HEK293 (cell line): ENCODE results near the gene DLL4.

Experiments
- CTCF ChIA-PET: fragments of 350-600 bp; formaldehyde crosslinking; extraction: SDS; loops from one replicate; lab custom pipeline; 2021; ENCODE audit warnings: antibody characterized with exemption; lab: Yijun Ruan, JAX
- POLR2A ChIA-PET: fragments of 300-600 bp; formaldehyde crosslinking; extraction: SDS; loops from one replicate; lab custom pipeline; 2020; ENCODE audit warnings: antibody characterized with exemption, inconsistent platforms; lab: Yijun Ruan, JAX
- H3K27ac ChIP-seq: fragments of 200-500 bp; sonication (Bioruptor generic); 2 replicates; pipeline ENCODE4 v1.5.1; 2014; ENCODE audit warnings: low read depth, low read length, control low read depth, inconsistent platforms; ENCODE audit errors: extremely low read depth
- H3K36me3 ChIP-seq, 2 experiments: fragments of 200-500 bp in 1 of 2; sonication (Bioruptor generic) in 1 of 2; 1 replicate in 1 of 2; 2 replicates in 1 of 2; pipeline ENCODE4 v1.5.1; 2014 to 2017; ENCODE audit warnings: inconsistent platforms in 2 of 2, low read length in 2 of 2; ENCODE audit not compliant: control insufficient read depth in 2 of 2, insufficient read depth in 1 of 2
- H3K4me1 ChIP-seq: fragments of 200-500 bp; sonication (Bioruptor generic); 2 replicates; pipeline ENCODE4 v1.5.1; 2014; ENCODE audit warnings: mild to moderate bottlenecking, low read length, inconsistent platforms; ENCODE audit not compliant: control insufficient read depth, insufficient read depth
- H3K4me3 ChIP-seq: 2 replicates; pipeline ENCODE4 v1.5.1; 2011; ENCODE audit warnings: low read depth, mild to moderate bottlenecking, control low read depth, low read length, moderate library complexity
- H3K9me3 ChIP-seq: fragments of 200-500 bp; sonication (Bioruptor generic); 2 replicates; pipeline ENCODE4 v1.5.1; 2014; ENCODE audit warnings: low read depth, low read length, inconsistent platforms; ENCODE audit not compliant: control insufficient read depth, insufficient read depth
- OVOL3 ChIP-seq: fragments of 450-650 bp; formaldehyde crosslinking; IDR thresholded peaks from 2 replicates; pipeline ENCODE4 v1.5.1; 2016; ENCODE audit warnings: missing biosample characterization, missing genetic modification characterization
- PRDM1 ChIP-seq: fragments of 450-650 bp; formaldehyde crosslinking; IDR thresholded peaks from 2 replicates; pipeline ENCODE4; 2016; ENCODE audit warnings: missing biosample characterization, missing genetic modification characterization
- SCRT2 ChIP-seq: fragments of 450-650 bp; formaldehyde crosslinking; IDR thresholded peaks from 2 replicates; pipeline ENCODE4 v1.5.1; 2016; ENCODE audit warnings: missing biosample characterization, missing genetic modification characterization
- WT1 ChIP-seq: fragments of 450-650 bp; formaldehyde crosslinking; IDR thresholded peaks from 2 replicates; pipeline ENCODE4 v1.5.1; 2016; ENCODE audit warnings: missing biosample characterization, missing genetic modification characterization
- ZFP3 ChIP-seq: fragments of 450-650 bp; formaldehyde crosslinking; IDR thresholded peaks from 2 replicates; pipeline ENCODE4 v1.5.1; 2016; ENCODE audit warnings: low read depth, missing biosample characterization, missing genetic modification characterization
- ZIC2 ChIP-seq: fragments of 450-650 bp; formaldehyde crosslinking; IDR thresholded peaks from 2 replicates; pipeline ENCODE4 v1.5.1; 2016; ENCODE audit warnings: missing biosample characterization, missing genetic modification characterization
- ZNF155 ChIP-seq: fragments of 450-650 bp; formaldehyde crosslinking; IDR thresholded peaks from 2 replicates; pipeline ENCODE4 v1.5.1; 2016; ENCODE audit warnings: missing biosample characterization, missing genetic modification characterization
- ZNF16 ChIP-seq: fragments of 450-650 bp; formaldehyde crosslinking; IDR thresholded peaks from 2 replicates; pipeline ENCODE4 v1.5.1; 2016; ENCODE audit warnings: low read depth, missing biosample characterization, missing genetic modification characterization
- ZNF302 ChIP-seq: fragments of 450-650 bp; formaldehyde crosslinking; IDR thresholded peaks from 2 replicates; pipeline ENCODE4 v1.5.1; 2016; ENCODE audit warnings: missing biosample characterization, missing genetic modification characterization, low read depth
- ZNF324 ChIP-seq: fragments of 450-650 bp; formaldehyde crosslinking; IDR thresholded peaks from 2 replicates; pipeline ENCODE4 v1.5.1; 2016; ENCODE audit warnings: missing biosample characterization, missing genetic modification characterization
- ZNF423 ChIP-seq: fragments of 450-650 bp; formaldehyde crosslinking; IDR thresholded peaks from 2 replicates; pipeline ENCODE4 v1.5.1; 2016; ENCODE audit warnings: missing biosample characterization, missing genetic modification characterization
- ZNF548 ChIP-seq: fragments of 450-650 bp; formaldehyde crosslinking; IDR thresholded peaks from 2 replicates; pipeline ENCODE4 v1.5.1; 2016; ENCODE audit warnings: missing biosample characterization, missing genetic modification characterization
- ZNF629 ChIP-seq: fragments of 450-650 bp; formaldehyde crosslinking; IDR thresholded peaks from 2 replicates; pipeline ENCODE4 v1.5.1; 2017; ENCODE audit warnings: missing biosample characterization, missing genetic modification characterization
- ZNF701 ChIP-seq: fragments of 450-650 bp; formaldehyde crosslinking; IDR thresholded peaks from 2 replicates; pipeline ENCODE4 v1.5.1; 2016; ENCODE audit warnings: missing biosample characterization, missing genetic modification characterization
- TF ChIP-seq, protein P1 (sequence below): fragments of 450-650 bp; formaldehyde crosslinking; IDR thresholded peaks from 2 replicates; pipeline ENCODE4 v1.5.1; 2016; ENCODE audit warnings: missing biosample characterization, missing genetic modification characterization
- TF ChIP-seq, protein P2 (sequence below): fragments of 450-650 bp; formaldehyde crosslinking; IDR thresholded peaks from 2 replicates; pipeline ENCODE4 v1.5.1; 2016; ENCODE audit warnings: missing biosample characterization, missing genetic modification characterization

The DLL4 gene

DNA sequence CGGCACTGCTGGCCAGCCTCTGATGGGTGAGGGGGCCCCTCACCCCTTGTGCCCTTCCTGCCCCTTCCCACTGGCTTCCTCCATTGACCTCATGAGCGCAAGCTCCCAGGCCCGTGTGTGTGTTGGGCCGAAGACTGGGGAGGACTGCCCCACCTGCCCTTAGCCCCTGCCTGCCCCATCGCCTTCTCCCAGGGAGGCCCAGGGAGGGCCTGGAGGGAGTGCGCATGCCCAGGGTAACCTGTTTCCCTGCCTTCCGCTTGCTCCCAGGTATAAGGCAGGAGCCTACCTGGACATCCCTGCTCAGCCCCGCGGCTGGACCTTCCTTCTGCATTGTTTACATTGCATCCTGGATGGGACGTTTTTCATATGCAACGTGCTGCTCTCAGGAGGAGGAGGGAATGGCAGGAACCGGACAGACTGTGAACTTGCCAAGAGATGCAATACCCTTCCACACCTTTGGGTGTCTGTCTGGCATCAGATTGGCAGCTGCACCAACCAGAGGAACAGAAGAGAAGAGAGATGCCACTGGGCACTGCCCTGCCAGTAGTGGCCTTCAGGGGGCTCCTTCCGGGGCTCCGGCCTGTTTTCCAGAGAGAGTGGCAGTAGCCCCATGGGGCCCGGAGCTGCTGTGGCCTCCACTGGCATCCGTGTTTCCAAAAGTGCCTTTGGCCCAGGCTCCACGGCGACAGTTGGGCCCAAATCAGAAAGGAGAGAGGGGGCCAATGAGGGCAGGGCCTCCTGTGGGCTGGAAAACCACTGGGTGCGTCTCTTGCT lies 8.8 kb downstream of the DLL4 start:
- no peaks in the 10 kb centered on the region for H3K9me3 ChIP-seq

DNA sequence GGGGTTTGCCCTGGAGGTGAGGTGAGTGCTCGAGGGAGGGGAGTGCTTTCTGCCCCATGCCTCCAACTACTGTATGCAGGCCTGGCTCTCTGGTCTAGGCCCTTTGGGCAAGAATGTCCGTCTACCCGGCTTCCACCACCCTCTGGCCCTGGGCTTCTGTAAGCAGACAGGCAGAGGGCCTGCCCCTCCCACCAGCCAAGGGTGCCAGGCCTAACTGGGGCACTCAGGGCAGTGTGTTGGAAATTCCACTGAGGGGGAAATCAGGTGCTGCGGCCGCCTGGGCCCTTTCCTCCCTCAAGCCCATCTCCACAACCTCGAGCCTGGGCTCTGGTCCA lies 9.4 kb downstream of the DLL4 start:
- CTCF ChIA-PET: interaction anchor here (0.7 kb wide), 2 partner anchors 113 to 273 kb away, joined by 3 read pairs; no protein-coding TSS in a partner anchor
- Histone ChIP-seq H3K27ac (no peak overlapping the region), H3K9me3 (no peaks in the 10 kb centered on the region), H3K4me1 (peaks cover 4% of the 10 kb centered on the region; the same call in 1 of the 2 replicates), H3K4me3 (no peak overlapping the region), H3K36me3 (peaks cover 0 to 3% of the 10 kb centered on the region in 2 experiments; a peak in 1 of 3 replicates)
- POLR2A ChIA-PET: interaction anchor here (5.3 kb wide), 1 partner anchor 15 kb away, joined by 64 read pairs; the partner anchor contains the start of gene CHAC1
- TF ChIP-seq PRDM1 (tag by site-specific recombination): no peak
- no peak for TF ChIP-seq ZNF629 (tag by site-specific recombination)
- no peak for TF ChIP-seq WT1 (tag by site-specific recombination)
- no peak for TF ChIP-seq ZNF302 (tag by site-specific recombination)
- TF ChIP-seq, protein P1, sequence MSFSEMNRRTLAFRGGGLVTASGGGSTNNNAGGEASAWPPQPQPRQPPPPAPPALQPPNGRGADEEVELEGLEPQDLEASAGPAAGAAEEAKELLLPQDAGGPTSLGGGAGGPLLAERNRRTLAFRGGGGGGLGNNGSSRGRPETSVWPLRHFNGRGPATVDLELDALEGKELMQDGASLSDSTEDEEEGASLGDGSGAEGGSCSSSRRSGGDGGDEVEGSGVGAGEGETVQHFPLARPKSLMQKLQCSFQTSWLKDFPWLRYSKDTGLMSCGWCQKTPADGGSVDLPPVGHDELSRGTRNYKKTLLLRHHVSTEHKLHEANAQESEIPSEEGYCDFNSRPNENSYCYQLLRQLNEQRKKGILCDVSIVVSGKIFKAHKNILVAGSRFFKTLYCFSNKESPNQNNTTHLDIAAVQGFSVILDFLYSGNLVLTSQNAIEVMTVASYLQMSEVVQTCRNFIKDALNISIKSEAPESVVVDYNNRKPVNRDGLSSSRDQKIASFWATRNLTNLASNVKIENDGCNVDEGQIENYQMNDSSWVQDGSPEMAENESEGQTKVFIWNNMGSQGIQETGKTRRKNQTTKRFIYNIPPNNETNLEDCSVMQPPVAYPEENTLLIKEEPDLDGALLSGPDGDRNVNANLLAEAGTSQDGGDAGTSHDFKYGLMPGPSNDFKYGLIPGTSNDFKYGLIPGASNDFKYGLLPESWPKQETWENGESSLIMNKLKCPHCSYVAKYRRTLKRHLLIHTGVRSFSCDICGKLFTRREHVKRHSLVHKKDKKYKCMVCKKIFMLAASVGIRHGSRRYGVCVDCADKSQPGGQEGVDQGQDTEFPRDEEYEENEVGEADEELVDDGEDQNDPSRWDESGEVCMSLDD (tag by site-specific recombination): no peak

More for the DNA sequence above, 8.8 kb downstream of the DLL4 start:
- ChIA-PET POLR2A (interaction anchor here (5.3 kb wide), 1 partner anchor 16 kb away, joined by 64 read pairs; the partner anchor contains the start of gene CHAC1), CTCF (interaction anchor here (0.7 kb wide), 2 partner anchors 113 to 273 kb away, joined by 3 read pairs; no protein-coding TSS in a partner anchor)
- Histone ChIP-seq H3K4me1 (peaks cover 4% of the 10 kb centered on the region; the same call in 1 of the 2 replicates), H3K27ac (no peak overlapping the region), H3K36me3 (peaks cover 0 to 3% of the 10 kb centered on the region in 2 experiments; a peak in 1 of 3 replicates), H3K4me3 (no peak overlapping the region)
- TF ChIP-seq ZIC2 (tag by site-specific recombination): peak; percentile 51
- TF ChIP-seq ZNF155 (tag by site-specific recombination): no peak
- TF ChIP-seq ZNF324 (tag by site-specific recombination): no peak
- TF ChIP-seq, protein P2, sequence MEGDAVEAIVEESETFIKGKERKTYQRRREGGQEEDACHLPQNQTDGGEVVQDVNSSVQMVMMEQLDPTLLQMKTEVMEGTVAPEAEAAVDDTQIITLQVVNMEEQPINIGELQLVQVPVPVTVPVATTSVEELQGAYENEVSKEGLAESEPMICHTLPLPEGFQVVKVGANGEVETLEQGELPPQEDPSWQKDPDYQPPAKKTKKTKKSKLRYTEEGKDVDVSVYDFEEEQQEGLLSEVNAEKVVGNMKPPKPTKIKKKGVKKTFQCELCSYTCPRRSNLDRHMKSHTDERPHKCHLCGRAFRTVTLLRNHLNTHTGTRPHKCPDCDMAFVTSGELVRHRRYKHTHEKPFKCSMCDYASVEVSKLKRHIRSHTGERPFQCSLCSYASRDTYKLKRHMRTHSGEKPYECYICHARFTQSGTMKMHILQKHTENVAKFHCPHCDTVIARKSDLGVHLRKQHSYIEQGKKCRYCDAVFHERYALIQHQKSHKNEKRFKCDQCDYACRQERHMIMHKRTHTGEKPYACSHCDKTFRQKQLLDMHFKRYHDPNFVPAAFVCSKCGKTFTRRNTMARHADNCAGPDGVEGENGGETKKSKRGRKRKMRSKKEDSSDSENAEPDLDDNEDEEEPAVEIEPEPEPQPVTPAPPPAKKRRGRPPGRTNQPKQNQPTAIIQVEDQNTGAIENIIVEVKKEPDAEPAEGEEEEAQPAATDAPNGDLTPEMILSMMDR: 0 out of 2 replicates have a peak, but pooled peaks have one; percentile 6
- TF ChIP-seq ZNF423 (tag by site-specific recombination): no peak

DNA sequence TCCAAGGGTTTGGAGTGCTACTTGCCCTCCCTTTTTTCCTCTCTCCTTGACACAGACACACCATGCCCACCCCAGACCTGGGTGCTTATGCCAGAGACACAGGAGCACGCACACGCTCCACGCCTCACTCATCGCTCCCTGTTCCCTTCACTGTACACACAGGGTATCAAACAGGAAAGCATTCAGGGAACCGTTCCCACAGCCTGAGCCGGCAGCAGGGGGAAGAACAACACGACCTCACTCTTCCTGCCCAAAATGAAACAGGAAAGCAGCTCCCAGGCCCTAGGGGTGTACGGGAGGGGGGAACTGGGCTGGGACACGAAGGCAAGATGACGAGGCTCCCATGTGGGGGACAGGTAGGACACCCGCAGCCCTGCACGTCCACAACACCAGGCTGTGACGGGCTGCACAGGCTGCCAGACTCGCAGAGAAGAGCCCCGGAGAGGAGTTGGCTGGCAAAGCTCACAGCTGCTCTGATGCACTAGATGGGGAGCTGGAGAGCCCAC lies 11.2 kb downstream of the DLL4 start:
- ChIA-PET CTCF (interaction anchor here (0.7 to 3.5 kb wide), 6 partner anchors 9 to 332 kb away, joined by 4 to 29 read pairs (median 6); partner anchors contain the start of gene CHAC1), POLR2A (interaction anchor here (0.5 to 5.3 kb wide), 4 partner anchors 10 to 222 kb away, joined by 3 to 64 read pairs (median 31); partner anchors contain the start of genes CHAC1 and DLL4)
- Histone ChIP-seq H3K4me3 (no peak overlapping the region), H3K27ac (no peak overlapping the region), H3K9me3 (no peaks in the 10 kb centered on the region), H3K36me3 (no peaks in the 10 kb centered on the region), H3K4me1 (peaks cover 4% of the 10 kb centered on the region; the same call in 1 of the 2 replicates)
- TF ChIP-seq SCRT2 (tag by site-specific recombination) (no peak), ZNF16 (tag by site-specific recombination) (no peak), OVOL3 (tag by site-specific recombination) (no peak), PRDM1 (tag by site-specific recombination) (no peak), ZFP3 (tag by site-specific recombination) (no peak), ZNF701 (tag by site-specific recombination) (no peak), ZNF548 (tag by site-specific recombination) (no peak)
- TF ChIP-seq, protein P1 (tag by site-specific recombination): no peak
